CD1c-positive myeloid dendritic cell (primary cell): ENCODE measurements around the gene RLF.

ENCODE experiments used
- DNase-seq: peaks from one replicate; pipeline ENCODE4 v3.0.0-alpha.2; 2016; ENCODE audit errors: extremely low spot score

Gene RLF

GRCh38 chr1:40161125-40161887, at the start of gene RLF:
TSS of gene RLF (plus strand) at chr1:40161387. CDS start at chr1:40161400, 13 bp downstream.
- peak; percentile 99 for DNase-seq

DNA sequence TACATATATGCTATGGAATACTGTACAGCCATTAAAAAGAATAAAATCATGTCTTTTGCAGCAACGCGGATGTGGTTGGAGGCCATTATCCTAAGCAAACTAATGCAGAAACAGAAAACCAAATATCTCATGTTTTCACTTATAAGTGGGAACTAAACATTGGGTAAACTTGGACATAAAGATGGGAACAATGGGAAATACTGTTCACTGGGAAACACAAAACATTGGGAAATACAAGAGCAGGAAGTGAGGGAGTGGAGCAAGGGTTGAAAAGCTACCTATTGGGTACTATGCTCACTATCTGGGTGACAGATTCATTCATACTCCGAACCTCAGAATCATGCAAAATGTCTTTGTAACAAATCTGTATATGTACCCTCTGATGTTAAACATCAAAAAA, 46.8 kb upstream of the RLF start:
- no peak for DNase-seq

GRCh38 chr1:40120128-40120527, 41.1 kb upstream of the RLF start:
- DNase-seq: no peak

DNA sequence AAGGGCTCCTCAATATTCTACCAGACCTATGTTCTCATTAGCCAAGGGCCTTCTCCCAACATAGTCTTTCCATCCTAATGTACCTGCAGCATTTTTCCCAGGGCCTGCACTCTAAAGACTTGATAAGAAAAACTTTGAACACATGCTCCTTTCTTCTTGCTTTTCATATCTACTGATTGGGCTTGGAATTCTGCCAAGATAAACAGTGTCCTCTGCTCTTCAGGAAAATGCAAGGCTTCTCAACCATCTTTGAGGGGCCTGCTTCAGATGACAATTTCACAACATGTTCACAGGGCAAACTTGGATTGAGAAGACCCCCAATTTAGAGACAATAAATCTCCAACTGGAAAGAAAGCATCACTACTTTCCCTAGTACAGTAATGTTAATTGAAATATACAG, 38.3 kb upstream of the RLF start:
- DNase-seq: no peak

GRCh38 chr1:40130892-40131291, 30.3 kb upstream of the RLF start:
- DNase-seq: peak; percentile 16

- DNase-seq: no peak
Observed at GRCh38 chr1:40132383-40133311, 28.5 kb upstream of the RLF start.

DNA sequence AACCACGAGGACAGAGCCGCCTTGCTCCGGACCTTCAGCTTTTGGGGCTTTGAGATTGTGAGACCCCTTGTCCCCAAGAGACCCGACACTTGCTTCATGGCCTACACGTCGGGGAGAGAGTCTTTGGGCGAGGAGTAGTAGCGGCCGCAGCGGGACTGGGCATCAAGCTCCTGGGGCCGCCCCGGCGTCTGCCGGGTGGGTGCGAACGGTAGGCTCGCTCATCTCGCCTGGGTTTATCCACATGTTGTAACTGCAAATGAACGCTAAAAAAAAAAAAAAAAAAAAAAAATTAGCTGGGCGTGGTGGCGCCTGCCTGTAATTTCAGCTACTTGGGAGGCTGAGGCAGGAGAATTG, 27.9 kb upstream of the RLF start:
- DNase-seq: no peak

DNA sequence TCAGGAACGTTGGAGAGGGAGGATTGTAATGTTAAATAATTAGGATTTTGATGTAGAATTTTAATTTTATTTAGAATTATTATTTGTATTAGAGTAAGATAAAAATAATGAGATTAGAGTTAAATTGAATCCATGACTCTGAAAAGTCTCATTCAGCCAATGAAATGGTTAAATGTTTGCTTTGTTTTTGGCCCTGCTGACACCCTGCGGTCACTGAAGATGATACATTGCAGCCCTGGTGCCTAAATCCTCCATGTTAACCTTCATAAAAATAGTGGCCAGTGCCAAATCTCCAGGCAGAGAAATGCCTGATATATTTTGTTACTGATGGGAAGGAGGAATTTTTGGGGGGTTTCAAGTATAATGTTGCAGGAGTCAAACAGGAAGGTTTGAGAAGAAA, 27.3 kb upstream of the RLF start:
- no peak for DNase-seq

DNA sequence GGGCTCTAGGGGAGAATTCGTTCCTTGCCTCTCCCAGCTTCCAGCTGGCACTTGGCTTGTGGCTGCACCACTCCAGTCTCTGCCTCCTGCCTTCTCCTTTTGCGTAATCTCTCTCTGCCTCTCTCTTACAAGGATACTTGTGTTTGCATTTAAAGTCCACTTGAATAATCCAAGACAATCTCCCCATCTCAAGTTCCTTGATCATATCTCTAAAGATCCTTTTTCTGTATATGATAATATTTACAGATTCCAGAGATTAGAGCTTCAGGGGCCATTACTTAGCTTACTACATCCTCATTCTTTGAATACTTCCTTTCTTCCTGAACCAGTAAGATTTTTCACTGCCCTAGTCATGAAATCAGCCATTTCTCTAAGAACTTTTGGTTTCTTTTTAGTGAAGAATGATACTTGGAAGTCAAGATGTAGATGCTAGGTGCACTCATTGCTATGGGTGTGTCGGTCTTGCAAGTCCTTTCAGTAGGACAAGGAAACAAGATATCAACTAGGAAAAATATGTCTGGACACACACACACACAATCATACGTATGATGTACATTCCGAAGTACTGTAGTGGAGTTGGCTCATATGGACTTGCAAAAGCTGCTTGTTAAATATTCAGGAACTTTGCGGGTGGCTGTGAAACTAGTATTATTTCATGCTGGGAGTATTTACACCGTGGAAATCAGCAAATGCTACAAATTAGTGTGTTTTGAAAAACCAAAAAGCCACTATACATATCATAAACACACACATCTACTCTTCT, 20.8 kb upstream of the RLF start:
- no peak for DNase-seq

DNA sequence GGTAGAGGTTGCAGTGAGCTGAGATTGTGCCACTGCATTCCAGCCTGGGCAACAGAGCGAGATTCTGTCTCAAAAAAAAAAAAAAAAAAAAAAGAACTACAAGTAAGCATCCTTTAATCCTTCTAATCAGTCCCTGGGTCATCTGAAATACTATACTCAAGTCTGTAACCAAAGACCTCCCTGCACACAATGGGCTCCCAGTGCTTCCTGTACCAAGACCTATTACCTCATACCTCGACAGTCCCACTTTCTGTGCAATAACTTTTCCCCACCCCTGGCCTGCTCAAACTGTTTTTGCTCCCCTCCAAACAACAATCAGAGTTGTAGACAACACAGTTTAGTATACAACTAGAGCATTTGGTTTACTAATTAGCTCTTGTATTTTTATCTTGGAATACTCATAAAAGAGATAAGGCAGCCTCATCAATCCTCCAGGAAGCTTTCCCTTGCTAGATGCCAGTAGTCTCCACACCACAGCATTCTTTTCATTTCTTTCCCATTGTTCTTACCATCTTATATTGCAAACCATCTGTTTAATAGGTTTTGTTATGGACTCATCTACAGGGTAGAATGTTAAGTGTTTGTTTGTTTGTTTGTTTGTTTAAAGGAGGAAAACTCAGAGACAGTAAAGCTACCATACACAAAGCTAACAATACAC, 19.2 kb upstream of the RLF start:
- no peak for DNase-seq

- DNase-seq: peak; percentile 86
Observed at GRCh38 chr1:40143891-40144575, 17.2 kb upstream of the RLF start.

DNA sequence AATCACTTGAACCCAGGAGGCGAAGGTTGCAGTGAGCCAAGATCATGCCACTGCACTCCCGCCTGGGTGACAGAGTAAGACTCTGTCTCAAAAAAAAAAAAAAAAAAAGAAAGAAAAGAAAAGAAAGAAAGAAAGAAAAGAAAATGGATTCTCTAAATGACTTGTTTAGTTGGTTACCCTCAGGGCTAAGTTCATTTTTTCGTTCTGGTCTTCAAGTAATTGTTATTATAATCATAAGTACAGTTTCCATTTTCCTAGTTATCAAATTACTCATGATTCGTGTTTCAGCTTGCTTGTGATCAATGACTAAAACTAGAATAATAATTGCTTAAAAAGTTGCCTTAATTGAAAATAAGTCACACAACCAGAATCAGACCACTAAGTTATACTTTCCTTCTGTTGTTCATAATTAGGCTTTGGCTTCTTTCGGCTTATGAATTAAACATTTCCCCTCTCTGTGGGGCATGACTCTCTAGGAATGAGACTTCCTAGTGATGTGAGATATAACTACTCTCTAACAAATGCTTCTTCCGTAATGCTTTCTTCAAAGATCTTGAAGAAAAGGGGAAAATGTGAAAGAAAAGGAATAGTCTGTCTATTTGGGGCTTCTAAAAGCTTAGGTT, 9.6 kb upstream of the RLF start:
- DNase-seq: no peak

- DNase-seq: peak; percentile 64
Observed at GRCh38 chr1:40153073-40153770, 8.0 kb upstream of the RLF start.

- peak; percentile 42 for DNase-seq
Observed at GRCh38 chr1:40155135-40155534, 6.1 kb upstream of the RLF start.

GRCh38 chr1:40155910-40156309, 5.3 kb upstream of the RLF start:
- no peak for DNase-seq

DNA sequence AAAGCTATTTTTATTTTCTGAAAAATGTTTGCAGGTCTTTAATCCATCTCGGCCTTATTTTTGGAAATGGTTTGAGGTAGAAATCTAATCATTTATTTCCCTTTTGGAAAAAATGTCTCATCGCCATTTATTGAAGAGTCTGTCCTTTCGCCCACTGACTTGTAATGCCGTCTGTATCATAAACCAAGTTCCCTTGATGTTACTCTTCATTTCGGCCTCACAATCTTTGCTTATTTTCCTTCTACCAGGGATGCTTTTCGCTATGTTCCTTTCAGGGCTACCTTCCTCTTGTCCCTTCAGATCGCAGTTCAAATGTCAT, 422 bp upstream of the RLF start:
- no peak for DNase-seq

DNA sequence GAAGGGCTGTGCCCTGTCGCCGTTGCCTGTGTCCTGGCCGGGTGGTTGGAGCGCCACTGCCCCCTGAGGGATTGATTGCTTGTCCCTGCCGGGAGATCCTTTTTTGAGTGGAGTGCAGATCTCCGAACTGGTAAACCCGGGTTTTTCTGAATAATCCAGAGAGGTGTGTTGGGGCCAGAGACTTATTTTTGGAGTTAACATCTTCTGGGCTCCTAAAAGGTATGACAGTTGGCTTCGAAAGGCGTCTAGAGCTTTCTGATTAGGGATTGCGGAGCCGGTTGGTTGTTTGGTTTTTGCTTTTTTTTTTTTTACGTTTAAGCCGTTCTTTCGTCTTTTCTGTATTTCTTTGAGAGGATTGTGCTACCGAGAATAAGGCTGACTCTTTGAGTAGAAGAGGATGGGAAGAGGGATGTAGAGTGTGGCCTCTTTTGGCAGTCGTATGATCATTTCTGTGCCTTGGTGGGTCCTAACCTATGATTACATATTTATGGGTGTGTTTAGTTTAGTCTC, 756 bp downstream of the RLF start:
- DNase-seq: no peak

DNA sequence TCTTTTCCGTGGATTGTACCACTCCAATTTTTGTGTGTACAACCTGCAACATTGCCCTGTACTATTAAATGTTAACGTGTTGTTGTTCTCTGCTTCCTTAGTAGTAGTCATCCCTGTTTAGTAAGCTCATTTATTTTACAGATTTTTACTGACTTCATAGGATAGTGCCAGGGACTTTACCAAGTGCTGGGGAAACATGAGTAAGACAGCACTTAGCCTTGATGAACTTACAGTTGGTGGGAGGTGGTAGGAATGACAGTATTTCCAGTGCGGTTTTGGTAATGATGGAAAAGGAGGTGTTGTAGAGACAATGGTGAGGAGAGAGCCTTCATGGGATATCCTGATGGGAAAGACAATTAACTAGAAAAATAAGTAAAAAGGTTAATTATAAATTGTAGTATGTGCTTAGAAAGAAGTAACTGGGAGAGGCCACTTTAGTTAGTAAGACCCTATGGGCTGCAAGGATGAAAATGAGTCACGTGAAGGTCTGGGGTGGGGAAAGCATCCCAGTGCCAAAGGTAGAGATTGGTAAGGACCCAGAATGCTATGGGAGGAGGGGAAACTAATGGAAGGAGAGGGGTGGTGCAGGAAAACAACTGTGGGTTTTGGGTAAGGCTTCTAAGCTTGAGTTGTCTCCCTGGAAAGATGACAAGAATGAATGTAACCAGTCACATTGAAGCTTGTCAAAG, 1.7 kb downstream of the RLF start:
- DNase-seq: no peak

- no peak for DNase-seq
Observed at GRCh38 chr1:40167317-40167716, 6.1 kb downstream of the RLF start.
